ENCODE results near the gene ZNF750.

ZNF750 gene

DNA sequence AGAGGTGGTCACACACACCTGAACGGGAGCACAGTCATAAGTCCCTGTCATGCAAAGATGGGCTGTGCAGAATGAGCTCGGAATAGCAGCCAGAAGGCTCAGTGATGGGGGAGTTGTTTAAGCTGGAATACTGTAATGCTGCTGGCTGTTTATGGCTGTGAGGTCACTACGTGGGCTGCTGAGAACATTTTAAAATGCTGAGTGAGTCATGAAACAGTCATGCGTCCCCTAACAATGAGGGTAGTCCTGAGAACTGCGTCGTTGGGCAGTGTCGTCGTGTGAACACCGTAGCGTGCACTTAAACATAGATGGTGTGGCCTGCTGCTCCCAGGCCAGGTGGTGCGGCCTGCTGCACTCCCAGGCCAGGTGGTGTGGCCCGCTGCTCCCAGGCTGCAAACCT is 48.3 kb downstream of the ZNF750 start:
- peaks cover 40% of the 10 kb centered on the region for H3K79me2 ChIP-seq (ENCODE audit: low read length)
- DNase-seq = no peak
- H3K9ac ChIP-seq (ENCODE audit: low read length) = no peak overlapping the region
- no peaks in the 10 kb centered on the region for H3K9me3 ChIP-seq (replicated peaks; ENCODE audit: insufficient read depth, low read length)
- H3K4me3 ChIP-seq (ENCODE audit: low read length) = no peak overlapping the region
- no peaks in the 10 kb centered on the region for H3K9me2 ChIP-seq (replicated peaks; ENCODE audit: insufficient read depth, low read length)
- TF ChIP-seq EZH2 (optimal IDR thresholded peaks at IDR 0.05; ENCODE audit: low read depth, low read length) (no peak), EZH2phosphoT487 (IDR thresholded peaks at IDR 0.05; ENCODE audit: low read length) (no peak)
- TF ChIP-seq, protein P1, sequence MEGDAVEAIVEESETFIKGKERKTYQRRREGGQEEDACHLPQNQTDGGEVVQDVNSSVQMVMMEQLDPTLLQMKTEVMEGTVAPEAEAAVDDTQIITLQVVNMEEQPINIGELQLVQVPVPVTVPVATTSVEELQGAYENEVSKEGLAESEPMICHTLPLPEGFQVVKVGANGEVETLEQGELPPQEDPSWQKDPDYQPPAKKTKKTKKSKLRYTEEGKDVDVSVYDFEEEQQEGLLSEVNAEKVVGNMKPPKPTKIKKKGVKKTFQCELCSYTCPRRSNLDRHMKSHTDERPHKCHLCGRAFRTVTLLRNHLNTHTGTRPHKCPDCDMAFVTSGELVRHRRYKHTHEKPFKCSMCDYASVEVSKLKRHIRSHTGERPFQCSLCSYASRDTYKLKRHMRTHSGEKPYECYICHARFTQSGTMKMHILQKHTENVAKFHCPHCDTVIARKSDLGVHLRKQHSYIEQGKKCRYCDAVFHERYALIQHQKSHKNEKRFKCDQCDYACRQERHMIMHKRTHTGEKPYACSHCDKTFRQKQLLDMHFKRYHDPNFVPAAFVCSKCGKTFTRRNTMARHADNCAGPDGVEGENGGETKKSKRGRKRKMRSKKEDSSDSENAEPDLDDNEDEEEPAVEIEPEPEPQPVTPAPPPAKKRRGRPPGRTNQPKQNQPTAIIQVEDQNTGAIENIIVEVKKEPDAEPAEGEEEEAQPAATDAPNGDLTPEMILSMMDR (IDR thresholded peaks at IDR 0.05; ENCODE audit: low read length) = no peak
- H4K20me1 ChIP-seq (ENCODE audit: insufficient read depth, low read length) = no peaks in the 10 kb centered on the region
- H2AFZ ChIP-seq (ENCODE audit: low read length) = no peak overlapping the region
- no peaks in the 10 kb centered on the region for H3K27me3 ChIP-seq (replicated peaks; ENCODE audit: insufficient read depth, low read length)
- H3K27ac ChIP-seq (ENCODE audit: low read length) = no peak overlapping the region
- H3K4me2 ChIP-seq (ENCODE audit: low read depth, low read length) = no peak overlapping the region
- H3F3A ChIP-seq (ENCODE audit: insufficient read depth, low read length) = peaks cover 11% of the 10 kb centered on the region
- H3K4me1 ChIP-seq (ENCODE audit: low read length) = peaks cover 15% of the 10 kb centered on the region
- no peaks in the 10 kb centered on the region for H3K36me3 ChIP-seq (replicated peaks; ENCODE audit: insufficient read depth, low read length)

DNA sequence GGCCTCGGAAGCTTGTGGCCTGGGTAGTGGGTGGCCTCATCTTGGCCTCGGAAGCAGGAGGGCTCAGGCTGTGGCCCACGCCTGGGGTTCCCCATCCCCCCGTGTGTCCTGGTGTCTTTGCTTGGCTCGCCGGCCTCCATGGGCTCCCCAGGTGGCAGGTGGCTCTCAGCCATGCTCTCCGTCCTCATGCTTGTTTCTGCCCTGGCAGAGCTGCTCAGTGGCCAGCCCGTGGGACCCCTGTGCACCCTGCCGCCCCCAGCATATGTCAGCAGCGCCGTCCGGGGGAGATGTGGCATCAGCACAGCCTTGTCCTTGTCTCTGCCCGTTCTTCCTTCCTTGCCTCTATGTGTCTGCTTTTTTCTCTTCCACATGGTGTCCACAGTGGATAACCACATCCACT is 49.4 kb downstream of the ZNF750 start:
- Histone ChIP-seq H3K4me2 (ENCODE audit: low read depth, low read length) (no peak overlapping the region), H3K27me3 (replicated peaks; ENCODE audit: insufficient read depth, low read length) (no peaks in the 10 kb centered on the region), H3K4me3 (ENCODE audit: low read length) (no peak overlapping the region), H3K9me2 (replicated peaks; ENCODE audit: insufficient read depth, low read length) (no peaks in the 10 kb centered on the region), H3K27ac (ENCODE audit: low read length) (no peak overlapping the region), H3K79me2 (ENCODE audit: low read length) (peaks cover 34% of the 10 kb centered on the region), H3K4me1 (ENCODE audit: low read length) (peaks cover 25% of the 10 kb centered on the region), H2AFZ (ENCODE audit: low read length) (no peak overlapping the region), H4K20me1 (ENCODE audit: insufficient read depth, low read length) (no peaks in the 10 kb centered on the region), H3F3A (ENCODE audit: insufficient read depth, low read length) (peaks cover 17% of the 10 kb centered on the region), H3K36me3 (replicated peaks; ENCODE audit: insufficient read depth, low read length) (no peaks in the 10 kb centered on the region), H3K9me3 (replicated peaks; ENCODE audit: insufficient read depth, low read length) (no peaks in the 10 kb centered on the region), H3K9ac (ENCODE audit: low read length) (no peak overlapping the region)
- no peak for TF ChIP-seq EZH2 (optimal IDR thresholded peaks at IDR 0.05; ENCODE audit: low read depth, low read length)
- TF ChIP-seq, protein P1 (IDR thresholded peaks at IDR 0.05; ENCODE audit: low read length) = no peak
- TF ChIP-seq EZH2phosphoT487 (IDR thresholded peaks at IDR 0.05; ENCODE audit: low read length) = no peak
- DNase-seq = no peak

DNA sequence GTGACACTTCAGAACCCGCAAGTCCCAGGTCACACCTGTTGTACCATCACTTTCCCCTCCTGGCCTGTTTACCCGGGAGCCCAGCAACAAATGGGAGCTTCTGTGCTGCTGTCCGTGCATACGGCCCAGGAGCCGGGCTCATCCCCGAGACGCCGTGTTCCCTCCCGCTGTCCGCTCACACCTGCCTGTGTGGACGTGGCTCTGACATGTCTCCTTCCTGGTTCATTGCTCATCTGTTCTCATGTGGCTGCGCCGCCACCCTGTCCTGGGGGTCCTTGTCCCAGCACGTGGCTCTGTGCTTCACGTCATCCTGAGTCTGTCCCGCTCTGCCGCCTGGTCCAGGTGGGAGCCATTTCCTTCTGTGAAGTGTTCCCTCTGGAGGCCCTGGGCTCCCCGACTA is 50.0 kb downstream of the ZNF750 start:
- Histone ChIP-seq H3K79me2 (ENCODE audit: low read length) (peaks cover 34% of the 10 kb centered on the region), H3K9me3 (replicated peaks; ENCODE audit: insufficient read depth, low read length) (no peaks in the 10 kb centered on the region), H3K9me2 (replicated peaks; ENCODE audit: insufficient read depth, low read length) (no peaks in the 10 kb centered on the region), H3K27me3 (replicated peaks; ENCODE audit: insufficient read depth, low read length) (no peaks in the 10 kb centered on the region), H3K4me2 (ENCODE audit: low read depth, low read length) (no peak overlapping the region), H3K9ac (ENCODE audit: low read length) (no peak overlapping the region), H3K4me3 (ENCODE audit: low read length) (no peak overlapping the region), H3K27ac (ENCODE audit: low read length) (no peak overlapping the region), H3K36me3 (replicated peaks; ENCODE audit: insufficient read depth, low read length) (no peaks in the 10 kb centered on the region), H4K20me1 (ENCODE audit: insufficient read depth, low read length) (no peaks in the 10 kb centered on the region), H2AFZ (ENCODE audit: low read length) (no peak overlapping the region), H3F3A (ENCODE audit: insufficient read depth, low read length) (peaks cover 17% of the 10 kb centered on the region), H3K4me1 (ENCODE audit: low read length) (peaks cover 25% of the 10 kb centered on the region)
- no peak for DNase-seq
- TF ChIP-seq EZH2phosphoT487 (IDR thresholded peaks at IDR 0.05; ENCODE audit: low read length) = no peak
- TF ChIP-seq EZH2 (optimal IDR thresholded peaks at IDR 0.05; ENCODE audit: low read depth, low read length) = no peak
- TF ChIP-seq, protein P1 (IDR thresholded peaks at IDR 0.05; ENCODE audit: low read length) = no peak

All from MM.1S (cell line).